K562 (cell line): ENCODE data around the gene SORCS2. TPM values are rescaled to one million over a fixed set of nuclear protein-coding genes. Genes with fewer than 3 reads are reported as not detected.
A peak's percentile ranks its signal among the peaks of the same experiment; 100 is the strongest.

ENCODE experiments used
- ATAC-seq: fragments of 200-7000 bp; cut with Tn5 transposase; 3 replicates; pipeline ENCODE4 v1.9.1; 2020; ENCODE audit warnings: moderate library complexity
- BruUV-seq: library from RNA; stranded (reverse); fragments of 400-500 nt; replicated peaks from 2 replicates; lab custom pipeline; 2021; lab: Mats Ljungman, UMichigan
- CTCF ChIA-PET: fragments of 300-600 bp; formaldehyde crosslinking; extraction: SDS; loops from one replicate; lab custom pipeline; 2021; ENCODE audit warnings: low intra/inter-chr PET ratio; lab: Yijun Ruan, JAX
- POLR2A ChIA-PET: fragments of 300-600, 350-650 bp; sonication (Branson Sonifier 250); formaldehyde crosslinking; extraction: SDS; loops from one replicate; lab custom pipeline; 2021; ENCODE audit warnings: antibody characterized with exemption, inconsistent platforms; lab: Yijun Ruan, JAX
- DNase-seq, 4 experiments: peaks; one replicate each; pipeline versions ENCODE4 v3.0.0 to v3.0.0-alpha.2; 2011 to 2018; ENCODE audit warnings: low spot score in 3 of 4, mixed read lengths in 3 of 4; ENCODE audit errors: extremely low read depth in 1 of 4
- FAIRE-seq: peaks from 2 replicates; lab custom pipeline; 2011; peaks lifted over from hg19 to GRCh38; lab: Jason Lieb, UNC
- H2AFZ ChIP-seq: 2 replicates; pipeline ENCODE4 v1.6.0; 2011; ENCODE audit warnings: low read depth, low read length, control low read depth, inconsistent platforms
- H3K27ac ChIP-seq: fragments of 200-600 bp; 3 replicates; pipeline ENCODE4 v1.8.0; 2011; ENCODE audit warnings: low read depth, mild to moderate bottlenecking, control low read depth, inconsistent platforms, low read length, moderate library complexity, mixed read lengths; ENCODE audit errors: extremely low read depth
- H3K27me3 ChIP-seq, 2 experiments: fragments of 300-600 bp in 1 of 2; 2 replicates in 1 of 2; 3 replicates in 1 of 2; pipeline versions ENCODE4 v1.6.0 to v1.8.0; 2011; ENCODE audit warnings: inconsistent platforms in 2 of 2, low read length in 2 of 2, mild to moderate bottlenecking in 1 of 2, mixed read lengths in 1 of 2, moderate library complexity in 1 of 2; ENCODE audit not compliant: control insufficient read depth in 2 of 2, insufficient read depth in 2 of 2
- H3K36me3 ChIP-seq: fragments of 300-600 bp; 3 replicates; pipeline ENCODE4 v1.8.0; 2011; ENCODE audit warnings: mild to moderate bottlenecking, low read length, inconsistent platforms; ENCODE audit not compliant: control insufficient read depth, insufficient read depth
- H3K4me1 ChIP-seq, 2 experiments: fragments of 200-600 bp in 1 of 2; replicated peaks in 1 of 2; 2 replicates in 1 of 2; 3 replicates in 1 of 2; pipeline versions ENCODE4 v1.5.1 to v1.8.0; 2011; ENCODE audit warnings: inconsistent platforms in 2 of 2, low read length in 2 of 2, mild to moderate bottlenecking in 1 of 2, mixed read lengths in 1 of 2, moderate library complexity in 1 of 2; ENCODE audit not compliant: control insufficient read depth in 2 of 2, insufficient read depth in 2 of 2
- H3K4me2 ChIP-seq: 2 replicates; pipeline ENCODE4 v1.6.1; 2011; ENCODE audit warnings: low read length, control low read depth, inconsistent platforms, mixed read lengths; ENCODE audit not compliant: insufficient read depth
- H3K4me3 ChIP-seq: fragments of 200-600 bp; sonication (generic), shearing (Covaris generic); 2 replicates; pipeline ENCODE4 v1.5.1; 2016; ENCODE audit warnings: control low read depth, inconsistent platforms
- H3K79me2 ChIP-seq: fragments of 200-600 bp; 3 replicates; pipeline ENCODE4 v1.8.0; 2011; ENCODE audit warnings: low read length, inconsistent platforms; ENCODE audit not compliant: control insufficient read depth, insufficient read depth
- H3K9ac ChIP-seq, 2 experiments: 2 replicates each; pipeline versions ENCODE4 v1.6.0 to v1.6.1; 2011; ENCODE audit warnings: low read depth in 2 of 2, low read length in 2 of 2, control low read depth in 1 of 2, inconsistent platforms in 1 of 2, mild to moderate bottlenecking in 1 of 2, mixed read lengths in 1 of 2; ENCODE audit not compliant: insufficient read depth in 1 of 2
- H3K9me1 ChIP-seq: one replicate; pipeline ENCODE4 v1.6.0; 2011; ENCODE audit warnings: inconsistent platforms, mild to moderate bottlenecking, low read length, moderate library complexity; ENCODE audit not compliant: control insufficient read depth, insufficient read depth
- H3K9me3 ChIP-seq: replicated peaks from 2 replicates; pipeline ENCODE4 v1.5.1; 2011; ENCODE audit warnings: low read depth, low read length, inconsistent platforms; ENCODE audit not compliant: control insufficient read depth, insufficient read depth
- H4K20me1 ChIP-seq: replicated peaks from 2 replicates; pipeline ENCODE4 v1.6.1; 2011; ENCODE audit warnings: low read length, inconsistent platforms, mixed read lengths; ENCODE audit not compliant: control insufficient read depth, insufficient read depth
- CAMTA2 ChIP-seq: fragments of 250-450 bp; sonication (Bioruptor Pico); conservative IDR thresholded peaks from 2 replicates; pipeline ENCODE4 v1.5.1; 2022
- CTCFL ChIP-seq: IDR thresholded peaks from 2 replicates; pipeline ENCODE4 v1.6.1; 2011; ENCODE audit warnings: borderline replicate concordance, low read depth, mild to moderate bottlenecking, moderate library complexity, low read length; ENCODE audit not compliant: insufficient read depth, poor library complexity, severe bottlenecking
- ETS2 ChIP-seq: IDR thresholded peaks from 2 replicates; pipeline ENCODE4 v1.6.1; 2016; ENCODE audit warnings: borderline replicate concordance, missing genetic modification characterization, mild to moderate bottlenecking, moderate library complexity, missing compliant biosample characterization; ENCODE audit not compliant: poor library complexity, severe bottlenecking
- GTF2F1 ChIP-seq: IDR thresholded peaks from 2 replicates; pipeline ENCODE4 v1.6.1; 2011; ENCODE audit warnings: low read depth, low read length, improper control_type of control experiment
- HNRNPH1 ChIP-seq: fragments of 200-400 bp; formaldehyde crosslinking; optimal IDR thresholded peaks from 2 replicates; pipeline ENCODE3; 2017; ENCODE audit warnings: low read depth, mild to moderate bottlenecking, low read length, moderate library complexity
- IRF2 ChIP-seq: sonication (generic); formaldehyde crosslinking; IDR thresholded peaks from 2 replicates; pipeline ENCODE4 v1.8.1; 2022; ENCODE audit warnings: mild to moderate bottlenecking, missing genetic modification reagents
- KLF6 ChIP-seq: fragments of 250-450 bp; sonication (Bioruptor Pico); IDR thresholded peaks from 2 replicates; pipeline ENCODE4 v1.4.0; 2020; ENCODE audit warnings: mild to moderate bottlenecking, moderate library complexity, borderline replicate concordance
- RBM25 ChIP-seq: fragments of 200-400 bp; formaldehyde crosslinking; IDR thresholded peaks from 2 replicates; pipeline ENCODE4 v1.6.1; 2018; ENCODE audit warnings: low read length, low read depth, moderate library complexity; ENCODE audit not compliant: severe bottlenecking
- SIRT6 ChIP-seq: IDR thresholded peaks from one replicate; pipeline ENCODE4 v1.6.1; 2012; ENCODE audit warnings: low read depth, mild to moderate bottlenecking, control low read depth, inconsistent platforms, low read length, moderate library complexity
- SMARCA5 ChIP-seq: fragments of 450-650 bp; IDR thresholded peaks from 2 replicates; pipeline ENCODE4 v1.6.1; 2016
- ZFP36 ChIP-seq: fragments of 150-350 bp; IDR thresholded peaks from 2 replicates; pipeline ENCODE4 v1.6.1; 2018; ENCODE audit warnings: low read length, low read depth; ENCODE audit not compliant: partially characterized antibody
- ZNF436 ChIP-seq: fragments of 250-450, 450-650 bp; sonication (Bioruptor Pico); formaldehyde crosslinking; IDR thresholded peaks from 2 replicates; pipeline ENCODE4 v1.7.0; 2020; ENCODE audit warnings: mild to moderate bottlenecking
- ZNF778 ChIP-seq: fragments of 450-650 bp; formaldehyde crosslinking; IDR thresholded peaks from 2 replicates; pipeline ENCODE4 v1.4.0; 2020; ENCODE audit warnings: mild to moderate bottlenecking, moderate library complexity
- WGBS: fragments of 100-300 bp; shearing (Covaris generic); methylation state at CpG from one replicate; pipeline ENCODE4 v1.1.6; 2016; ENCODE audit warnings: low coverage, mixed read lengths; ENCODE audit not compliant: insufficient coverage; ENCODE audit errors: missing lambda C conversion rate; 5-methylcytosine and 5-hydroxymethylcytosine counted together
- in situ Hi-C: fragments of 300-500 bp; cut with MboI; formaldehyde crosslinking; loops from 4 replicates; pipeline ENCODE4 v1.15.0; 2018; ENCODE audit warnings: inconsistent platforms, mixed read lengths
- intact Hi-C: fragments of 100-400 bp; cut with micrococcal nuclease; formaldehyde crosslinking; loops from 2 replicates; pipeline ENCODE4 v1.14.2; 2022
- polyA plus RNA-seq, 8 experiments: library from polyadenylated mRNA; depleted of rRNA in 4 of 8; stranded (reverse) in 5 of 8; unstranded in 3 of 8; fragments of >200 nt; fragmentation: Nextera tagmentation in 2 of 8; fragmentation: Illumina TruSeq in 1 of 8; extraction: Ambion mirVana in 2 of 8; extraction: Trizol in 1 of 8; gene quantifications; 2 replicates each; pipeline versions ENCODE4 v1.2.1 to v1.2.3, GENCODE V29; 2011 to 2014; ENCODE audit warnings: inconsistent platforms in 1 of 8, missing spikeins in 1 of 8
- total RNA-seq, 7 experiments: library from RNA; depleted of rRNA in 6 of 7; stranded (reverse); fragments of >200 nt in 6 of 7; fragmentation: Illumina TruSeq in 2 of 7; extraction: Trizol in 2 of 7; gene quantifications; 2 replicates each; pipeline versions ENCODE4 v1.2.1 to v1.2.3, GENCODE V29; 2011 to 2021; ENCODE audit warnings: low replicate concordance in 1 of 7
- TF ChIP-seq, protein P1 (sequence below): sonication (generic); formaldehyde crosslinking; IDR thresholded peaks from 2 replicates; pipeline ENCODE4 v1.8.0; 2022; ENCODE audit warnings: mild to moderate bottlenecking, missing genetic modification reagents
- TF ChIP-seq, protein P2 (sequence below): fragments of 450-650 bp; IDR thresholded peaks from 2 replicates; pipeline ENCODE4 v1.6.1; 2017; ENCODE audit warnings: antibody characterized with exemption
- TF ChIP-seq, protein P3 (sequence below): fragments of 250-450 bp; sonication (Bioruptor Pico); IDR thresholded peaks from 2 replicates; pipeline ENCODE4 v1.9.0; 2021; ENCODE audit warnings: mild to moderate bottlenecking

The SORCS2 gene
- total and polyA plus RNA-seq, 9 of the 15 experiments (the other 6 are each of a cell fraction or from before 2014, with no cell fraction given): not detected

DNA sequence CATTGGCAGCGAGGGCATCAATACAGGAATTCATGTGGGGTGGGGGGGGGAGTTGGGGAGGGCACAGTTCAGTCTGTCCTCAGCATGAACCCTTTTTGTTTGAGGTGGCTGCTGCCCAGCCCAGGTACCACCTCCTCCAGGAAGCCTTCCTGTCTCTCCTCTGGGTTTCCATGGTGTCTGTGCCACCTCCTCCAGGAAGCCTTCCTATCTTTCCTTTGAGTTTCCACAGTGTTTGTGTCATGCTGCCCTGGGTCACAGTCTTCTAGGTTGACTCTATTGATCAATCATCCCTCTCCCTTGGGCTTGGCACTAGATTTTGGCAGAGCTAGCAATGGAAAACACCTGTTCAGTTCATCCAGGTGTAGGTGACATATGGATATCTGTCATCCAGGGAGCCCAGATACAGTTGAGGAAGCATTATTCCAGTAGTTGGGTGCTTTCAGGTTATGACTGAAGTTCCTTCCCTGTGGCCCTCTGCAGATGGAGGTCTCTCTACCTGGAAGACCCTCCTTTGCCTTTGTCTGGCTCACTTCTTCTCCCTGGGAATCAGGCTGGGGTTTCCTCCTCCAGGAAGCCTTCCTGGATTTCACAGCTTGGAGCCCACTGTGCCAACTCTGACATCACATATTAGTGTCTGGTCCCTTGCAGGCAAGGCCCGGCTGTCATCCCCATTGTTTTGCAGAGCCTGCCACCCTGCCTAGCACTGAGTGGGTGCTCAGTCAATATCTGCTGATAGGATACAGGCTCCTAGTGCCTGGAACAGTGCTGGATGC lies 96.6 kb downstream of the SORCS2 start:
- no peaks in the 10 kb centered on the region for H3K9me1 ChIP-seq
- H3K79me2 ChIP-seq: no peaks in the 10 kb centered on the region
- H4K20me1 ChIP-seq: peaks cover 9% of the 10 kb centered on the region; the same call in 1 of the 2 replicates
- no peaks in the 10 kb centered on the region for H3K9me3 ChIP-seq
- no peak for FAIRE-seq
- no peaks in the 10 kb centered on the region; a peak in 1 of 5 replicates for H3K4me1 ChIP-seq
- ChIA-PET POLR2A (no interaction called here), CTCF (no interaction called here)
- H3K27me3 ChIP-seq: peaks cover 11 to 61% of the 10 kb centered on the region in 2 experiments
- DNase-seq: no peak
- H3K27ac ChIP-seq: no peak overlapping the region
- H3K36me3 ChIP-seq: no peaks in the 10 kb centered on the region
- no peak for ATAC-seq
- H3K4me3 ChIP-seq: no peak overlapping the region
- 0% methylated on average over 1 of the region's 2 CpGs for whole genome bisulfite sequencing
- H3K9ac ChIP-seq: no peak overlapping the region
- intact Hi-C loops: no loop called here
- in situ Hi-C loops: no loop called here
- no peak overlapping the region for H3K4me2 ChIP-seq
- no TSS peak for BruUV-seq
- no peak overlapping the region for H2AFZ ChIP-seq
- TF ChIP-seq SIRT6 (no peak), ZNF778 (CRISPR knock-in tag) (no peak), GTF2F1 (no peak), ZNF436 (CRISPR knock-in tag) (peak; percentile 44; the same call in 1 of the 2 replicates), IRF2 (CRISPR knock-in tag) (no peak), ZFP36 (peak; percentile 94), CAMTA2 (CRISPR knock-in tag) (no peak), CTCFL (no peak), KLF6 (CRISPR knock-in tag) (no peak), RBM25 (peak; percentile 27), HNRNPH1 (no peak), SMARCA5 (no peak), ETS2 (no peak)
- TF ChIP-seq, protein P1, sequence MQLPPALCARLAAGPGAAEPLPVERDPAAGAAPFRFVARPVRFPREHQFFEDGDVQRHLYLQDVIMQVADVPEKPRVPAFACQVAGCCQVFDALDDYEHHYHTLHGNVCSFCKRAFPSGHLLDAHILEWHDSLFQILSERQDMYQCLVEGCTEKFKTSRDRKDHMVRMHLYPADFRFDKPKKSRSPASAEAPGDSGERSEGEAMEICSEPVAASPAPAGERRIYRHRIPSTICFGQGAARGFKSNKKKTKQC (CRISPR knock-in tag): no peak
- TF ChIP-seq, protein P2, sequence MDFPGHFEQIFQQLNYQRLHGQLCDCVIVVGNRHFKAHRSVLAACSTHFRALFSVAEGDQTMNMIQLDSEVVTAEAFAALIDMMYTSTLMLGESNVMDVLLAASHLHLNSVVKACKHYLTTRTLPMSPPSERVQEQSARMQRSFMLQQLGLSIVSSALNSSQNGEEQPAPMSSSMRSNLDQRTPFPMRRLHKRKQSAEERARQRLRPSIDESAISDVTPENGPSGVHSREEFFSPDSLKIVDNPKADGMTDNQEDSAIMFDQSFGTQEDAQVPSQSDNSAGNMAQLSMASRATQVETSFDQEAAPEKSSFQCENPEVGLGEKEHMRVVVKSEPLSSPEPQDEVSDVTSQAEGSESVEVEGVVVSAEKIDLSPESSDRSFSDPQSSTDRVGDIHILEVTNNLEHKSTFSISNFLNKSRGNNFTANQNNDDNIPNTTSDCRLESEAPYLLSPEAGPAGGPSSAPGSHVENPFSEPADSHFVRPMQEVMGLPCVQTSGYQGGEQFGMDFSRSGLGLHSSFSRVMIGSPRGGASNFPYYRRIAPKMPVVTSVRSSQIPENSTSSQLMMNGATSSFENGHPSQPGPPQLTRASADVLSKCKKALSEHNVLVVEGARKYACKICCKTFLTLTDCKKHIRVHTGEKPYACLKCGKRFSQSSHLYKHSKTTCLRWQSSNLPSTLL: no peak
- TF ChIP-seq, protein P3, sequence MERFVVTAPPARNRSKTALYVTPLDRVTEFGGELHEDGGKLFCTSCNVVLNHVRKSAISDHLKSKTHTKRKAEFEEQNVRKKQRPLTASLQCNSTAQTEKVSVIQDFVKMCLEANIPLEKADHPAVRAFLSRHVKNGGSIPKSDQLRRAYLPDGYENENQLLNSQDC: no peak
